Ramos (cell line): Measurements from ENCODE around the gene C10orf143.
"Not testable (repeated sequence)": the region's sequence is repeated elsewhere in the genome, so short reads cannot be mapped to it uniquely, and the experiment has no call there.

Experiments used
- in situ Hi-C: fragments of 300-500 bp; cut with MboI; formaldehyde crosslinking; loops from one replicate; pipeline ENCODE4 v1.14.3; 2022; ENCODE audit warnings: low sequenced_read_pairs; ENCODE audit not compliant: unreplicated experiment

C10orf143 gene

DNA sequence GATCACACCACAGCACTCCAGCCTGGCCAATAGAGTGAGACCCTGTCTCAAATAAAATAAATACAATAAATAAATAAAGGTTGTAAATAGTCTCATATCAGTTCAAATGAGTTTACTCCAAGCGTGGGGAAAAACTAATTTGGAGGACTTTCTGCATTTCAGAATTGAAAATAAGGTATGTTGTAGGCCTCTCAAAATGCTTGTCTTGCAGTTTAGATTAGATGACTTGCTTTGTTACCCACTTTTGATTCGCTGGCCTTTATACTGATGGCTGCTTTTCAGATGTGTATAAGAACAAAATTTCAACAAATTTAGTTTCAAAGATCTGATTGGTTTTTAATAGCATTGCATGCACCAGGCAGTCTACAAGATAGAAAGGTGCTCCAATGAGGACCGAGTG is 2.2 kb upstream of the C10orf143 start:
- in situ Hi-C loops, result loop anchor here (25.0 kb wide), 1 partner anchor 226 kb away; no protein-coding TSS in a partner anchor

GRCh38 chr10:130111852-130112180 is 1.2 kb upstream of the C10orf143 start:
- in situ Hi-C loops, result loop anchor here (25.0 kb wide), 1 partner anchor 225 kb away; no protein-coding TSS in a partner anchor

DNA sequence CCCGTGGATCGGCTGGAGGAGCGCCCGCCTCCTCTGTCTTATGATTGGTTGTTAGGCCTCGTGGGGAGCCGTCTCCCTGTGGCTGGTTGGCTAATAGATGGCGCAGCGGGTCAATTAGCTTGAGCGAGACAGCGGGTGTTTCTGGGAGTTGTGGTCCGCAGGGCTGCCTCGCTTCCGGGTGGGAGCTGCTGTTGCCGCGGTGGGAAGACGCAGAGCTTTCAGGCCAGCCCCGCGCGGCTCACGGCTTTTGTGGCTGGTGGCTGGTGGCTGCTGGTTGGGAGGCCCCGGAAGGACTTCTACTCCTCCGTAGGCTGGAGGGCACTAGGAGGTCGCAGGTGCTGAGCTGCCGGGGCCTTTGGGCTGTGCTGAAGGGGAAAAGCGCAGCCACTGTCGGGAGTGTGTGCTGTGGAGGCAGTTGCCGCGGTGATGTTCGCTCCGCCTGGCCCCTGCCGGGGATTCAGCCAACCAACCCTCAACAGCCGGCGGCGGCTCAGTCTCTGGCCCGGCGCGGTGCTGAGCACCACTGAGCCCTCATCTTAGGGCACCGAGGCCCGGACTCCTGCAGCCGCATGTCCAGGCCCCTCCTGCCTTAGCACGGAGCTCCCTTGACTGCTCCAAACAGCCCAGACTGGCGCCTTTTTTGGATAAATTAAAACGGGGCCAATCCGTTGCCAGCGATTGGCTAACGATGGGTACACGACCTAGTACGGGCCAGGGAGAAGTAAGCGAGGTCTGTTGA is 652 bp upstream of the C10orf143 start:
- in situ Hi-C loops, result loop anchor here (25.0 kb wide), 1 partner anchor 224 kb away; no protein-coding TSS in a partner anchor

- in situ Hi-C loops, result loop anchor here (25.0 kb wide), 1 partner anchor 223 kb away; no protein-coding TSS in a partner anchor
These were observed 809 bp downstream of the C10orf143 start for GRCh38 chr10:130109796-130110245.

DNA sequence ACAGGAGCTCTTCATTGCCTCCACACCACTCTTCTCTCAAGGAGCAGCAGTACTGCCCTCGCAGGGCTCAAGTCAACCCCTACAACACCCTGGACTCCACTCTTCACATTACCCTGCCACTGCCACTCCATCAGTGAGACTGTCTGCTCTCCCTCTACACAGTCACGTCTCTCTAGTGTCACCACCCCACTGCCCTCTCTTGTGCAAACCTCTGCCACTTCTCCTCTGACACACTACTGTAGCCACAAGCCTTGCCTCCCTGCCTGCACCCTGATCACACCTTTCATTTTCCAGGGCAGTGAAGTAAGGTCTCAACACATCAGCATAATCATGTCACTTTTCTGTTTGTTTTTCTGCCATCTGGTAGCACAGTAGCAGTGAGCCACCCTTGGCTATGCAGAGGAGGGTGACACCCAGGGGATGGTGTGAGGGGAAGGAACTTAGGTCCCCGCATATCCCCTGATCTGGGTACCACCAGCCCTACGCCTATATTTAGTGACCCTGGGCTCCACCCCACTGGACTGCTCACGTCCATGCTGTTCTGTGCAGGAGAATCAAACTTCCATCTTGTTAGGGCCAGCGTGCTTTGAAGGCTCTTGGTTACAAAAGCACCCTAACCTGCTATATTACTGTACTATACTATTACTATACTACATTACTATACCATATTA is 1.6 kb downstream of the C10orf143 start:
- in situ Hi-C loops, result loop anchor here (25.0 kb wide), 1 partner anchor 222 kb away; no protein-coding TSS in a partner anchor

- in situ Hi-C loops, result loop anchor here (25.0 kb wide), 1 partner anchor 221 kb away; no protein-coding TSS in a partner anchor
These were observed 2.5 kb downstream of the C10orf143 start for GRCh38 chr10:130108146-130108545.

GRCh38 chr10:130105724-130106123 is 4.9 kb downstream of the C10orf143 start:
- in situ Hi-C loops, result loop anchor here (25.0 kb wide), 1 partner anchor 218 kb away; no protein-coding TSS in a partner anchor

- in situ Hi-C loops, result no loop called here
These were observed 11.3 kb downstream of the C10orf143 start for GRCh38 chr10:130099344-130099743.

- in situ Hi-C loops, result not testable (repeated sequence)
These were observed 20.1 kb downstream of the C10orf143 start for GRCh38 chr10:130090565-130090964.

DNA sequence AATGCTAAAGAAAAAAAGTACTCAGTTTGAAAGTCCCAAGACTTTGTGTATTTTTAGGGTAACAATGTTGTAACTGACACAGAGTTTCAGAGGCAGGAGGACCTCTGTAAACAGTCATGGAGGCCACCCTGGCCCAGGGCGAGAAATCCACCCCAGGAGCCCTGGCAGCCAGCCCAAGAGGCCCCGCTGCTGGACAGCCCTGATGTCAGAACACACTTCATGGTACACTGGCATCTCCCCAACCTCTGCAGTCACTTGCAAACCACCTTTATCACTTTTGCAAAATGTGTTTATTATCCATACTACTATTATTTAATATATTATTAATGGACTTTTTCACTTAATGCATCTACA is 30.2 kb downstream of the C10orf143 start:
- in situ Hi-C loops, result no loop called here

GRCh38 chr10:130079614-130080460 is 30.8 kb downstream of the C10orf143 start:
- in situ Hi-C loops, result no loop called here

DNA sequence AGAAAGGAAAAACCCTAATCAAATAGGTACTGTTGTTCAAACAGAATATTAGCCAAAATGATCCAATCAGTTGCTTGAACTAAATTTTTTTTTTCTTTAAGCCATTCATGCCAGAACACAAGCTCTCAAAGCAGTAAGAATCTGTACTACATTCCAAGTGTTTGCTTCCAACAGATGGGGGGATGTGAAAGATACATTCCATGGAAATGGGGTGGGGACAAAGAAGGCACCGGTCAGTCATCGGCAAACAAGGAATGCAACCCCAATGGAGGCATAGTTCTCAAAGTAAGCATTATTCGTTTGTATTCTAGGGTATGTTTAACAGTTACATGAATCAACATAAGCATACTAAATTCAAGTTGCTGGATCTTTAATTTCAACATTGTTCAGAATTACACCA is 32.5 kb downstream of the C10orf143 start:
- in situ Hi-C loops, result no loop called here

DNA sequence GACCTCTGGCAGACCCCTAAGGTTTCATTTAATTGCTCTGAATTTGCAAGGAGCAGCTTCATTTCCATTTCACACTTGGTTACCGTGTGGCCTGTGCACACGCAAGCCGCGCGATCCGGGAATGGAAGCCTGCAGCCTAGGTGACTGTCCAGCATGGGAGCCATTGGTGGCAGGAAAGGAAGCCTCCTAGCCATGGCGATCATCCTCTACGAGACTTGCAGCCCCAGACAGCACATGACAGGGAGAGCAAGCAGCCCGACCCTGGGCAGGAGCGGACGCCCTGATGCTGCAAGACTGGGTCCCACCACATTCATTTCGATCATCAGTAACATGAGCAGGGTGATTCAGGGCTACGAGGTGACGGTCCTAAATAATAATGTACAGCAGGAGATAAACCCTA is 33.9 kb downstream of the C10orf143 start:
- in situ Hi-C loops, result no loop called here

GRCh38 chr10:130074639-130075038 is 36.0 kb downstream of the C10orf143 start:
- in situ Hi-C loops, result no loop called here

- in situ Hi-C loops, result no loop called here
These were observed 36.7 kb downstream of the C10orf143 start for GRCh38 chr10:130073912-130074311.

DNA sequence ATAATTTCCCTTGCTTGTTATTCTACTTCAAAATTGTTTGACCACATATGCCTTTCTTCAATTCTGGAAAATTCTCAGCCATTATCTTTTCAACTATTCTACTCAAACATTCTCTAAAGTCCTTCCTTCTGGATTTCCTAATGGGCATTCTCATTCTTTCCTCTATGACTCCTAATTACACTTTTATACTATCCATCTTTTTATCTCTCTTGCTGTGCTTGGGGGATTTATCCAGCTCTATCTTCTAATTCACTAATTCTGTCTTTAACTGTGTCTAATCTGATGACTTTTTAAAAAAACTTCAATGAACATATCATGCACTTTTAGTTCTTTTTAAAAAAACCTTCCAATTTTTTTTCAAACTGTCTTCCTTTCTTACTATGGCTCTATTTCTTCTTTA is 38.4 kb downstream of the C10orf143 start:
- in situ Hi-C loops, result no loop called here

GRCh38 chr10:130067893-130068292 is 42.7 kb downstream of the C10orf143 start:
- in situ Hi-C loops, result no loop called here

DNA sequence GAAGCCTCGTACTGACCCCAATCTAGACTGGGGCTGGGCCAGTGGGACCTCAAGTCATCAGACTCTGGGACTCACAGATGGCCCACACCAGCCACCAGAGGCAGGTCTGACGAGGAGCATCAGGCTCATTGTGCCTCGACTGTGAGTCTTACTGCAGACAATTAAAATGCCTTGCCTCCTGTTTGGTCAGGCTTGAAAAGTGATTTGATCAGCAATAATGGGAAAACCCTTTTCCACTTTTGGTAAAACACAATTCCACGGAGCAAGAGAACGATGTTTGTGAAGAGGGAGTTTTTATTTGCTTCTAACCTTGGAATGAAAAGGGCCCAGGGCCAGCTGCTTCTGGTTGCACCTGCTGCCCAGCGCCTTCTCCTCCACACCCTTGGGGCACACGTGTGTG is 43.9 kb downstream of the C10orf143 start:
- in situ Hi-C loops, result no loop called here

DNA sequence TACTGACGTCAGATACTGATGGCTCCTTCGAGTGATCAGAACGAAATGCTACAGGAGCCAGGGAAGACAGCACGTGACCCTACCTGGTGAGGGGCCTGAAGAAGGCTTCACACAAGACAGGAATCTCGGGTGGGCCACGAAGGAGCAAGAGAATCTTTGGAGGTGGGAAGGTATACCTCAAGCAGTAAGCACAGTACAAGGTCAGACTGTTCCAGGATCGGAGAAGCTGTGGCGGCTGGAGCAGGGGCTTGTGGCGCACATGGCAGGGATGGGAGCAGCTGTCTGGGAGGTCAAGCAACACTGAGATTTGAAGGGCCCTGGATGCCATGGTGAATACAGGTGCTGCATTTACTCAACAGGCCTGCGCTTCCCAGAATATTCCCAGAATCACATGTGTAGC is 45.4 kb downstream of the C10orf143 start:
- in situ Hi-C loops, result no loop called here

- in situ Hi-C loops, result no loop called here
These were observed 45.8 kb downstream of the C10orf143 start for GRCh38 chr10:130064783-130065182.

GRCh38 chr10:130062976-130063375 is 47.7 kb downstream of the C10orf143 start:
- in situ Hi-C loops, result no loop called here
